HepG2 (cell line): Measurements from ENCODE around the gene GNB3. TPM values are rescaled to one million over a fixed set of nuclear protein-coding genes. Genes with fewer than 3 reads are reported as not detected.

Experiments
- CEBPB ChIP-seq: IDR thresholded peaks from 2 replicates; pipeline ENCODE4 v1.6.1; 2011; ENCODE audit warnings: low read depth, low read length, improper control_type of control experiment, borderline replicate concordance
- CENPBD1 ChIP-seq: sonication (generic); formaldehyde crosslinking; IDR thresholded peaks from 2 replicates; pipeline ENCODE4 v1.8.0; 2022; ENCODE audit warnings: missing genetic modification reagents, low read depth, mild to moderate bottlenecking, borderline replicate concordance
- FOSL1 ChIP-seq: sonication (generic); formaldehyde crosslinking; IDR thresholded peaks from 2 replicates; pipeline ENCODE4 v1.9.0; 2021; ENCODE audit warnings: missing genetic modification reagents, borderline replicate concordance
- FOXK2 ChIP-seq: fragments of 450-650 bp; IDR thresholded peaks from 2 replicates; pipeline ENCODE4 v1.6.1; 2016
- GLMP ChIP-seq: sonication (generic); formaldehyde crosslinking; IDR thresholded peaks from 2 replicates; pipeline ENCODE4 v1.9.0; 2021; ENCODE audit warnings: missing genetic modification reagents, mild to moderate bottlenecking, borderline replicate concordance
- HBP1 ChIP-seq: IDR thresholded peaks from 2 replicates; pipeline ENCODE4 v1.6.1; 2016; ENCODE audit warnings: low read depth, control low read depth
- IKZF1 ChIP-seq: fragments of 450-650 bp; IDR thresholded peaks from 2 replicates; pipeline ENCODE4 v1.7.1; 2016
- KDM5A ChIP-seq: fragments of 200-600 bp; sonication (generic); IDR thresholded peaks from 2 replicates; pipeline ENCODE4 v1.7.0; 2018; ENCODE audit warnings: antibody characterized with exemption, mild to moderate bottlenecking, low read length, borderline replicate concordance
- MBD4 ChIP-seq: IDR thresholded peaks from 2 replicates; pipeline ENCODE4 v1.6.1; 2012; ENCODE audit warnings: low read length, inconsistent platforms, borderline replicate concordance
- POLR2AphosphoS5 ChIP-seq: IDR thresholded peaks from 2 replicates; pipeline ENCODE4 v1.6.1; 2012; ENCODE audit warnings: low read depth, low read length
- SAP130 ChIP-seq: IDR thresholded peaks from 2 replicates; pipeline ENCODE4 v1.6.1; 2016; ENCODE audit warnings: low read depth
- SRSF1 ChIP-seq: fragments of 200-400 bp; formaldehyde crosslinking; optimal IDR thresholded peaks from 2 replicates; pipeline ENCODE3; 2017; ENCODE audit warnings: mild to moderate bottlenecking, low read depth, low read length, moderate library complexity
- TEF ChIP-seq: sonication (generic); formaldehyde crosslinking; IDR thresholded peaks from 2 replicates; pipeline ENCODE4 v1.5.0; 2020; ENCODE audit warnings: missing genetic modification reagents
- ZBTB8A ChIP-seq: sonication (generic); formaldehyde crosslinking; IDR thresholded peaks from 2 replicates; pipeline ENCODE4 v1.4.0; 2020; ENCODE audit warnings: mild to moderate bottlenecking, low read depth, missing genetic modification reagents, borderline replicate concordance
- ZNF160 ChIP-seq: sonication (generic); formaldehyde crosslinking; IDR thresholded peaks from 2 replicates; pipeline ENCODE4 v1.8.0; 2022; ENCODE audit warnings: mild to moderate bottlenecking, inconsistent platforms, missing genetic modification reagents
- ZNF180 ChIP-seq: sonication (generic); formaldehyde crosslinking; IDR thresholded peaks from 2 replicates; pipeline ENCODE4 v1.4.0; 2020; ENCODE audit warnings: low read depth, missing genetic modification reagents, borderline replicate concordance
- ZNF264 ChIP-seq: sonication (generic); formaldehyde crosslinking; IDR thresholded peaks from 2 replicates; pipeline ENCODE4 v1.4.0; 2020; ENCODE audit warnings: missing genetic modification reagents
- ZNF275 ChIP-seq: sonication (generic); formaldehyde crosslinking; IDR thresholded peaks from 2 replicates; pipeline ENCODE4 v1.8.0; 2022; ENCODE audit warnings: missing genetic modification reagents, mild to moderate bottlenecking, inconsistent platforms, borderline replicate concordance
- ZNF280B ChIP-seq: sonication (generic); formaldehyde crosslinking; IDR thresholded peaks from 2 replicates; pipeline ENCODE4 v1.5.0; 2020; ENCODE audit warnings: missing genetic modification reagents, mild to moderate bottlenecking, borderline replicate concordance
- ZNF337 ChIP-seq: sonication (generic); formaldehyde crosslinking; IDR thresholded peaks from 2 replicates; pipeline ENCODE4 v1.5.1; 2020; ENCODE audit warnings: missing genetic modification reagents, low read depth, mild to moderate bottlenecking, borderline replicate concordance
- ZNF546 ChIP-seq: sonication (generic); formaldehyde crosslinking; conservative IDR thresholded peaks from 2 replicates; pipeline ENCODE4 v1.8.1; 2023; ENCODE audit warnings: mild to moderate bottlenecking, missing genetic modification reagents
- ZNF607 ChIP-seq: sonication (generic); formaldehyde crosslinking; IDR thresholded peaks from 2 replicates; pipeline ENCODE4 v1.5.1; 2020; ENCODE audit warnings: missing genetic modification reagents, mild to moderate bottlenecking, borderline replicate concordance
- ZNF737 ChIP-seq: sonication (generic); formaldehyde crosslinking; IDR thresholded peaks from 2 replicates; pipeline ENCODE4 v1.5.0; 2020; ENCODE audit warnings: missing genetic modification reagents, mild to moderate bottlenecking, borderline replicate concordance
- polyA plus RNA-seq, 8 experiments: library from polyadenylated mRNA; depleted of rRNA in 3 of 8; stranded (reverse) in 7 of 8; unstranded in 1 of 8; fragments of >200 nt; fragmentation: Illumina TruSeq in 4 of 8; extraction: Trizol in 4 of 8; gene quantifications; 2 replicates each; pipeline versions ENCODE4 v1.2.1 to v1.2.3, GENCODE V29; 2011 to 2016; ENCODE audit warnings: low read depth in 4 of 8, missing spikeins in 1 of 8, mixed read lengths in 1 of 8; ENCODE audit not compliant: insufficient read depth in 1 of 8
- total RNA-seq, 5 experiments: library from RNA; depleted of rRNA; stranded (reverse); fragments of >200 nt; fragmentation: Illumina TruSeq; extraction: Trizol; gene quantifications; 2 replicates each; pipeline ENCODE4 v1.2.3, GENCODE V29; 2016; ENCODE audit warnings: low read depth in 1 of 5

GNB3 gene
- total and polyA plus RNA-seq, 2 of the 13 experiments (the other 11 are each of a cell fraction or from before 2014, with no cell fraction given), result 1.3 to 3.6 TPM

GRCh38 chr12:6867413-6868210 lies 26.9 kb downstream of the GNB3 start, which contains the start of gene TPI1 (continued):
- no peak for TF ChIP-seq GLMP (CRISPR knock-in tag)
- TF ChIP-seq ZNF160 (CRISPR knock-in tag), result no peak
- no peak for TF ChIP-seq IKZF1
- TF ChIP-seq FOXK2, result no peak
- TF ChIP-seq MBD4, result no peak
- no peak for TF ChIP-seq SRSF1
- TF ChIP-seq CENPBD1 (CRISPR knock-in tag), result no peak
- TF ChIP-seq POLR2AphosphoS5, result peak; percentile 99
- TF ChIP-seq ZNF275, result peak; percentile 37; the same call in 1 of the 2 replicates
- TF ChIP-seq ZNF546 (CRISPR knock-in tag), result peak; percentile 70; the same call in 1 of the 2 replicates
- peak; percentile 23; the same call in 1 of the 2 replicates for TF ChIP-seq ZBTB8A (CRISPR knock-in tag)
- no peak for TF ChIP-seq ZNF737 (CRISPR knock-in tag)
- TF ChIP-seq ZNF337 (CRISPR knock-in tag), result peak; percentile 90; the same call in 1 of the 2 replicates
- TF ChIP-seq ZNF280B (CRISPR knock-in tag), result 0 out of 2 replicates have a peak, but pooled peaks have one; percentile 37
- TF ChIP-seq KDM5A, result no peak
- TF ChIP-seq ZNF180, result peak; percentile 63; the same call in 1 of the 2 replicates
- TF ChIP-seq FOSL1 (CRISPR knock-in tag), result no peak
- TF ChIP-seq SAP130 (CRISPR knock-in tag), result peak; percentile 62
- no peak; the same call in 1 of the 2 replicates for TF ChIP-seq ZNF607 (CRISPR knock-in tag)
- TF ChIP-seq HBP1 (CRISPR knock-in tag), result peak; percentile 61
- 0 out of 2 replicates have a peak, but pooled peaks have one; percentile 62 for TF ChIP-seq TEF
- TF ChIP-seq CEBPB, result no peak
- TF ChIP-seq ZNF264 (CRISPR knock-in tag), result no peak; the same call in 1 of the 2 replicates
